Adipocyte (in vitro differentiated cells): ENCODE data around the gene ACP3.
"Not testable (repeated sequence)": the region's sequence is repeated elsewhere in the genome, so short reads cannot be mapped to it uniquely, and the experiment has no call there.

ENCODE experiments used
- DNase-seq: peaks from one replicate; pipeline ENCODE4 v3.0.0-alpha.2; 2015; ENCODE audit warnings: low read depth
- H3K27me3 ChIP-seq: replicated peaks from 2 replicates; pipeline ENCODE4 v1.7.0; 2013; ENCODE audit warnings: mild to moderate bottlenecking, low read length, moderate library complexity; ENCODE audit not compliant: control insufficient read depth, insufficient read depth
- H3K36me3 ChIP-seq: 2 replicates; pipeline ENCODE4 v1.7.0; 2013; ENCODE audit warnings: low read length, mild to moderate bottlenecking, moderate library complexity; ENCODE audit not compliant: control insufficient read depth, insufficient read depth, severe bottlenecking
- H3K4me1 ChIP-seq: 2 replicates; pipeline ENCODE4 v1.7.0; 2013; ENCODE audit warnings: mild to moderate bottlenecking, low read length, moderate library complexity; ENCODE audit not compliant: control insufficient read depth, insufficient read depth
- H3K4me3 ChIP-seq: 2 replicates; pipeline ENCODE4 v1.7.0; 2013; ENCODE audit warnings: mild to moderate bottlenecking, low read length, moderate library complexity
- H3K9ac ChIP-seq: 2 replicates; pipeline ENCODE4 v1.7.0; 2013; ENCODE audit warnings: mild to moderate bottlenecking, low read length, moderate library complexity
- H3K9me3 ChIP-seq: 2 replicates; pipeline ENCODE4 v1.7.0; 2013; ENCODE audit warnings: mild to moderate bottlenecking, low read length, moderate library complexity; ENCODE audit not compliant: control insufficient read depth

ACP3 gene

GRCh38 chr3:132288357-132288756 lies 28.9 kb upstream of the ACP3 start:
- peaks cover 9% of the 10 kb centered on the region for H3K4me1 ChIP-seq
- no peak overlapping the region for H3K4me3 ChIP-seq
- H3K36me3 ChIP-seq = no peaks in the 10 kb centered on the region
- no peak for DNase-seq
- H3K27me3 ChIP-seq = no peaks in the 10 kb centered on the region
- no peak overlapping the region for H3K9ac ChIP-seq
- peaks cover 7% of the 10 kb centered on the region for H3K9me3 ChIP-seq

- Histone ChIP-seq H3K4me3 (no peak overlapping the region), H3K9ac (no peak overlapping the region), H3K9me3 (peaks cover 7% of the 10 kb centered on the region), H3K4me1 (peaks cover 5% of the 10 kb centered on the region), H3K36me3 (no peaks in the 10 kb centered on the region), H3K27me3 (no peaks in the 10 kb centered on the region)
- no peak for DNase-seq
These were observed 27.9 kb upstream of the ACP3 start for GRCh38 chr3:132289316-132289715.

GRCh38 chr3:132290833-132291232 lies 26.4 kb upstream of the ACP3 start:
- Histone ChIP-seq H3K9ac (no peak overlapping the region), H3K36me3 (no peaks in the 10 kb centered on the region), H3K4me3 (no peak overlapping the region), H3K9me3 (peaks cover 7% of the 10 kb centered on the region), H3K4me1 (peaks cover 5% of the 10 kb centered on the region), H3K27me3 (no peaks in the 10 kb centered on the region)
- DNase-seq = peak; percentile 46

- Histone ChIP-seq H3K27me3 (no peaks in the 10 kb centered on the region), H3K4me3 (no peak overlapping the region), H3K9ac (no peak overlapping the region), H3K9me3 (peaks cover 11% of the 10 kb centered on the region), H3K4me1 (peaks cover 5% of the 10 kb centered on the region), H3K36me3 (no peaks in the 10 kb centered on the region)
- no peak for DNase-seq
These were observed 25.2 kb upstream of the ACP3 start for GRCh38 chr3:132292042-132292441.

GRCh38 chr3:132293251-132293650 lies 24.0 kb upstream of the ACP3 start:
- Histone ChIP-seq H3K27me3 (no peaks in the 10 kb centered on the region), H3K4me1 (peaks cover 5% of the 10 kb centered on the region), H3K36me3 (no peaks in the 10 kb centered on the region), H3K4me3 (no peak overlapping the region), H3K9ac (no peak overlapping the region), H3K9me3 (peaks cover 4% of the 10 kb centered on the region)
- DNase-seq = no peak

GRCh38 chr3:132294906-132295305 lies 22.3 kb upstream of the ACP3 start:
- H3K9me3 ChIP-seq = peaks cover 4% of the 10 kb centered on the region
- no peaks in the 10 kb centered on the region for H3K36me3 ChIP-seq
- H3K9ac ChIP-seq = no peak overlapping the region
- no peak for DNase-seq
- H3K27me3 ChIP-seq = no peaks in the 10 kb centered on the region
- peaks cover 5% of the 10 kb centered on the region for H3K4me1 ChIP-seq
- no peak overlapping the region for H3K4me3 ChIP-seq

GRCh38 chr3:132303336-132304201 lies 13.6 kb upstream of the ACP3 start:
- H3K4me3 ChIP-seq, H3K4me1 ChIP-seq, H3K36me3 ChIP-seq, H3K9me3 ChIP-seq, H3K9ac ChIP-seq, DNase-seq, H3K27me3 ChIP-seq: not testable (repeated sequence)

- H3K36me3 ChIP-seq, H3K27me3 ChIP-seq, H3K9ac ChIP-seq, H3K4me3 ChIP-seq, DNase-seq, H3K9me3 ChIP-seq, H3K4me1 ChIP-seq: not testable (repeated sequence)
These were observed 12.9 kb upstream of the ACP3 start for GRCh38 chr3:132304351-132304750.

- H3K4me3 ChIP-seq, H3K9me3 ChIP-seq, H3K27me3 ChIP-seq, DNase-seq, H3K9ac ChIP-seq, H3K36me3 ChIP-seq, H3K4me1 ChIP-seq: not testable (repeated sequence)
These were observed 7.2 kb upstream of the ACP3 start for GRCh38 chr3:132310057-132310456.

GRCh38 chr3:132311316-132311715 lies 5.9 kb upstream of the ACP3 start:
- no peak overlapping the region for H3K4me3 ChIP-seq
- no peaks in the 10 kb centered on the region for H3K27me3 ChIP-seq
- no peaks in the 10 kb centered on the region for H3K9me3 ChIP-seq
- peaks cover 13% of the 10 kb centered on the region for H3K4me1 ChIP-seq
- no peak overlapping the region for H3K9ac ChIP-seq
- H3K36me3 ChIP-seq = no peaks in the 10 kb centered on the region
- DNase-seq = no peak

- H3K9ac ChIP-seq = no peak overlapping the region
- H3K4me3 ChIP-seq = no peak overlapping the region
- no peaks in the 10 kb centered on the region for H3K27me3 ChIP-seq
- peak; percentile 26 for DNase-seq
- H3K36me3 ChIP-seq = no peaks in the 10 kb centered on the region
- H3K9me3 ChIP-seq = no peaks in the 10 kb centered on the region
- H3K4me1 ChIP-seq = peaks cover 18% of the 10 kb centered on the region
These were observed 5.4 kb upstream of the ACP3 start for GRCh38 chr3:132311841-132312240.

GRCh38 chr3:132315851-132316250 lies 1.4 kb upstream of the ACP3 start:
- H3K4me3 ChIP-seq = no peak overlapping the region
- H3K36me3 ChIP-seq = no peaks in the 10 kb centered on the region
- H3K9me3 ChIP-seq = no peaks in the 10 kb centered on the region
- no peak overlapping the region for H3K9ac ChIP-seq
- no peaks in the 10 kb centered on the region for H3K27me3 ChIP-seq
- peaks cover 37% of the 10 kb centered on the region for H3K4me1 ChIP-seq
- no peak for DNase-seq
